Neural cell (in vitro differentiated cells): ENCODE results near the gene CBLB.
A peak's percentile ranks its signal among the peaks of the same experiment; 100 is the strongest.

ENCODE experiments used
- CTCF ChIP-seq: fragments of 450-650 bp; IDR thresholded peaks from 2 replicates; pipeline ENCODE4 v1.5.1; 2014; ENCODE audit warnings: antibody characterized with exemption, mild to moderate bottlenecking, moderate library complexity; ENCODE audit not compliant: poor library complexity, severe bottlenecking
- EP300 ChIP-seq: fragments of 450-650 bp; conservative IDR thresholded peaks from 2 replicates; pipeline ENCODE4 v1.6.1; 2014; ENCODE audit warnings: antibody characterized with exemption, mild to moderate bottlenecking, moderate library complexity; ENCODE audit not compliant: poor library complexity, severe bottlenecking
- POLR2AphosphoS5 ChIP-seq: IDR thresholded peaks from 2 replicates; pipeline ENCODE4 v1.6.1; 2012

- no peak for TF ChIP-seq CTCF
- TF ChIP-seq POLR2AphosphoS5: no peak
- peak; percentile 55 for TF ChIP-seq EP300
These were observed 70.4 kb downstream of the CBLB start for GRCh38 chr3:105798381-105798934.
